Fibroblast of skin of right quadriceps (primary cell): ENCODE results near the gene NBAS.
"Not testable (repeated sequence)": the region's sequence is repeated elsewhere in the genome, so short reads cannot be mapped to it uniquely, and the experiment has no call there.

Experiments used
- DNase-seq: peaks from one replicate; pipeline ENCODE4 v3.0.0-alpha.2; 2013

The NBAS gene

DNA sequence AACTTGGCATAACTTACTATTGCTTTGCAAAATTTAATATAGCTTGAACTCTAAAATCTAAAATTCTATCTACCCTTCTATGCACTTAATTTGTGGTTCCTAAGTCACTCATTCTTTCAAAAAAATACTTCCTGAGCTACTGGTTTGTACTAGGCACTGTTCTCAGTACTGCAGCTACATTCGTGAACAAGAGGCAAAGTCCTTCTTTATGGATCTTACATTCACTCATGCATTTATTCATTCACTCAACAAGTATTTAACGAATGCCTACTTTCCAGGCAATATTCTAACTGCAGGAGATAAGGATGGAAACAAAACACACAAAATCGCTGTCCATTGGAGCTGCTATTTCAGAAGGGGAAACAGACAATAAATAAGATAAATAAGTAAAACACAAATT lies 104.8 kb downstream of the NBAS start:
- no peak for DNase-seq

DNA sequence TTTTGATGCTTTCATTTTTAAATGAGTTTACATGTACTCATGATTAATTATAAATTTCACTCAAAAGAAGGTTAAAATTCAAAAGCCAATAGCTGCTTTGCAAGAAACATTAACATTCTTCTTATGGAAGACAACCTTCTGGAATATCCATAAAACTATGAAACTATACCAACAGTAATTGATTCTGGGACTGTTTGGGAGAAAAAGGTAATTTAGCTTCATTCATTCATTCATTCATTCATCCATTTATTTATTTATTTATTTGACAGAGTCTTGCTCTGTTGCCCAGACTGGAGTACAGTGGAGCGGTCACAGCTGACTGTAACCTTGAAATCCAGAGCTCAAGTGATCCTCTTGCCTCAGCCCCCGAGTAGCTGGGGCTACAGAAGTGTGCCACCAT lies 110.3 kb downstream of the NBAS start:
- DNase-seq: no peak

DNA sequence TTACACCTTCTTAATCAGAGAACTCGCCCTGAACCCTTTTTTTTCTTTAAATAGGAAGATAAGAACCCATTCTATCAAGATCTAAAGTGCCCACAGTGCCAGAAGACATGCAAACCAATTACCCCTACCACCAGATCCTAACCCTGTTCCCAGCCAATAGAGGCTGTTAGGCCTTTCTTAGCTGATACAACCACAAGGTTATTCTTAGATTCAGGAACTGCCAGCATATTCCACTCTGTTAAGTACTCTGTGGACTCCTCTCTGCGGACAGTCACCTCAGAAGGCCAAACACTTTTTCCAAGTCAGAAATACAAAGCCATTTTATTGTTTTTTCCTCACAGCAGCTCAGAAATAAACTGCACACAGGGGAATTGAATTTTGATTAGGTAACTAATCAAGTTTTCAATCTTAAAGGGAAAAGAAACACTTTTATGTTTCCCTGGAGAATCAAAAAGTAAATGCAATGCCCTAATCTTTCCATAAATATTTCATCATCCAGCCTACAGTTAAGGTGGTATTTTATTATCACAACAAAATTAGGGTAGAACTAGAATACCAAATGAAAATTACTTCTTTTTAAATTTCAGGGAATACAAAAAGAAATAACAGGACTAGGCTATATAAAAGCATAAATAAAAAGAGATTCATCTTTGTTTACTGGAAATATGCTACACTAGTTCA lies 111.4 kb downstream of the NBAS start:
- no peak for DNase-seq

DNA sequence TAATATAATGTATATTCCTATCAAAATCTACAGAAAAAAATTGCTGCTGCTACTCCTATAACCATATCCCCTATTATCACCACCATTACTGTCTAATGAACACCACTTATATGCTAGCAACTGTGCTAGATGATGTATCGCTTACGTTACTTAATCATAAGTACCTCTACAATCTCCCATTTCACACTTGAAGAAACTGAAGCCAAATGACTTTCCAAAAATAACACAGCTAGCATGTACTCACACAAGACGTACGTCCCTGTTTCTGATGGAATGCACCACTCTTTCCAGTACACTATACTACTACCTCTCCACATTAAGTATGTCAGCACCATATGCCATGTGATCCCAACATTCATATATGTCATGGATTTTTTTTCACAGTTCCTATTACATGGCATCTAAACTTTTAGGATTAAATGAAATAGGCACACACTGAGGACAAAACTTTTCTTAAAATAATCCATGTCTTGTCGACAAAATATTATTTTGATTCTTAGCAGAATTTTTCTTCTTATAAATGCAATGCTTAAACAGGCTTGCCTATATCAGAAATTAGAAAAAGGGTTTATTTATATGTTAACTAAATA lies 112.8 kb downstream of the NBAS start:
- no peak for DNase-seq

DNA sequence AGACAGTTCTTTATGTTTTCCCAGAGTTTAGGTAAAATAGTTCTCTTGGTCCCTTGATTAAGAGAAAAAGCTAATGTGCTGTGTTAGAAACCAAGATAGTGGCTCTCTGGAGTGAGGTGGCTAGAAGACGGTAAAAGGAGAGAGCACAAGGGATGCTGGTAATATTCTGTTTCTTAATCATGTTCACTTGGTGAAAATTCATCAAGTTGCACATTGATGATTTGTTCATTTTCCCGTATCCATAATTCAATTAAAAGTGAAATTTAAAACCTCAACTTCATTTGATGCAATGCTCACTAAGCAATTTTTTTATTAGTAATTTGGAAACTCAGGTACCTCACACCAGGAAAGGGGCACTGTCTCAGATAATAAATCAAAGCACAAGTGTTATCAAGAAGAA lies 113.8 kb downstream of the NBAS start:
- no peak for DNase-seq

DNA sequence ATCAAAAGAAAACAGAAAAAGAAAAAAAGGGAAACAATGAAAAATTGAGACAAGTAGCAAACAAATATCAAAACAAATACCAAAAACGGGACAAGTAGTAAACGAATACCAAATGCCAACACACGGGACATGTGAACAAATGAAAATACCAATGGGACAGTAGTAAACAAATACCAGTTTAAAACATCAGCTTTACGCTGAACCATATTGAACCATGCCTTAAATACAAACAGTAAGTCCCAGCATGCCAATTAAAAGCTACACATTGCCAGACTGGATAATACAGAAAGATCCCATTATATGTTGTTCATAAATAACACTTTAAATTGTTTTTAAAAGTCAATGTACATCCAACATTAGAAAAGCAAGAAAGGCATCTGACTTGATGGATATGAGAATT lies 114.2 kb downstream of the NBAS start:
- no peak for DNase-seq

DNA sequence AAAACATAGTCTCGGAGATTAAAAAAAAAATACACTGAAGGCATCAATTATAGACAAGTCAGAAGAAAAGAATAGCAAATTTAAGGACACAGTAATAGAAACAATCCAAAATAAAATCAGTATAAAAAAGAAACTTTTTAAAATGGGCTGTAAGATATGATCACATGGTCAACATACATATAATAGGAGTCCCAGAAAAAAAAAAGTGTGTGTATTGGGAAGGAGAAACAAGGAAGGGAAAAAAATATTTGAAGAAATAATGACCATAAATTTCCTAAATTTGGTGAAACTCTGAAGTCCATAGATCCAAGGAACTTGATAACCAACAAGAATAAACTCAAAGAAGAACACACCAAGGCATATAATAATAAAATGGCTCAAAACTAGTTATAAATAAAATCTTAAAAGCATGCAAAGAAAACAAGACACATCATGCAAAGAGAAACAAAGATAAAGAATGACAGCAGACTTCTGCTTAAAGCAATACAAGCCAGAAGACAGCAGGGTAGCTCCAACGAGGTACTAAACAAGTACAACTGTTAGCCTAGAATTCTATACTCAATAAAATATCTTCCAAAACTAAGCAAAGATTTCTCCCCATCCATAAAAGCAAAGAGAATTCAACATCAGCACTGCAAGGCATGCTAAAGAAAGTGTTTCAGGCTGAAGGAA lies 115.1 kb downstream of the NBAS start:
- DNase-seq: no peak

DNA sequence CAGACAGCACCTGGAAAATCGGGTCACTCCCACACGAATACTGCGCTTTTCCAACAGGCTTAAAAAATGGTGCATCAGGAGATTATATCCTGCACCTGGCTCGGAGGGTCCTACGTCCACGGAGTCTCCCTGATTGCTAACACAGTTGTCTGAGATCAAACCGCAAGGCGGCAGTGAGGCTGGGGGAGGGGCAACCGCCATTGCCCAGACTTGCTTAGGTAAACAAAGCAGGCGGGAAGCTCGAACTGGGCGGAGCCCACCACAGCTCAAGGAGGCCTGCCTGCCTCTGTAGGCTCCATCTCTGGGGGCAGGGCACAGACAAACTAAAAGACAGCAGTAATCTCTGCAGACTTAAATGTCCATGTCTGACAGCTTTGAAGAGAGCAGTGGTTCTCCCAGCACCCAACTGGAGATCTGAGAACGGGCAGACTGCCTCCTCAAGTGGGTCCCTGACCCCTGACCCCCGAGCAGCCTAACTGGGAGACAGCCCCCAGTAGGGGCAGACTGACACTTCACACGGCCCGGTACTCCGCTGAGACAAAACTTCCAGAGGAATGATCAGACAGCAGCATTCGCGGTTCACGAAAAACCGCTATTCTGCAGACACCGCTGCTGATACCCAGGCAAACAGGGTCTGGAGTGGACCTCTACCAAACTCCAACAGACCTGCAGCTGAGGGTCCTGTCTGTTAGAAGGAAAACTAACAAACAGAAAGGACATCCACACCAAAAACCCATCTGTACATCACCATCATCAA lies 121.2 kb downstream of the NBAS start:
- not testable (repeated sequence) for DNase-seq

DNA sequence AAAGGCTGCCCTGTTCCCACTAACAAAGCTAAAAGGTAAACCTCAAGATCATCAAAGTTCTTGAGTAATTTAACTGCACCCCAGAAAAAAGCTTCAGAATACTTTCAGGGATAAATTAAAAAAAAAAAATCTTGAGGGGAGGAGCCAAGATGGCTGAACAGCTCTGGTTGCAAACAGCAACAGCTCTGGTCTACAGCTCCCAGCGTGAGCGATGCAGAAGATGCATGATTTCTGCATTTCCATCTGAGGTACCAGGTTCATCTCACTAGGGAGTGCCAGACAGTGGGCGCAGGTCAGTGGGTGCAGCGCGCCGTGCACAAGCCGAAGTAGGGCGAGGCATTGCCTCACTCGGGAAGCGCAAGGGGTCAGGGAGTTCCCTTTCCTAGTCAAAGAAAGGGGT lies 121.8 kb downstream of the NBAS start:
- DNase-seq: not testable (repeated sequence)

DNA sequence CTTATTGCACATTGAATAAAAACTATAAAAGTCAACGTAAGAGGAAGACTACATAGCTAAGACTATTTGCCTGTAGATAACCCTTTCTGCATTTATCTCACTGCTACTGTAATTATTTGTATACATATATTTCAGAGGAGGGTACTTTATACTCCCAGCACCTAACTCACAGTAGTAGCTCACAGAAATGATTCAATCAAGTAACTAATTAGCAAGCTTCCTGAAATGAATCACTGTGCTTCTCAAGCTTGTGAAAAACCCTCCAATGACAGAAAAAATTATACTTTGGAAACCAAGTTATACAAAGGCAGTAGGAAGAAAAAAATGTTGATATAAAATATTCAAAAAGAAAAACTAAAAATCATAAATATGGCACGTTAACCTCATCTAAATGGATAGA lies 124.9 kb downstream of the NBAS start:
- peak; percentile 3 for DNase-seq

DNA sequence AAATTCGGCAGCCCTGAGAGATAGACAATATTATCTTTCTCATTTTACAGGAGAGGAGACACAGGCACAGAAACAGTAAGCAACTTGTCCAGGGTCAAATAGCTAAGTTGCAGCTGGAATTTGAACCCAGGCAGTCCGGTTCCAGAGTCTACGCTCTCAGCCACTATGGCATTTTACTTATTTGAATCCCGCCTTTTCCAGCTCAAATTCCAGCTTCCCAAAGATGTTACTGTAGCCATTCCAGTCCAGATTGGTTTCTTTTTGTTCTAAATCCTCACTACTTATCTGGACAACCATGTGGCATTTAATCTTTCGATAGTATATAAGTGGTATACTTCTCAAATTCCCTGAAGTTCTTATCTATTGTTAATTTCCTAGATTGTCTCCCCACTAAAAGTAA lies 125.7 kb downstream of the NBAS start:
- no peak for DNase-seq

DNA sequence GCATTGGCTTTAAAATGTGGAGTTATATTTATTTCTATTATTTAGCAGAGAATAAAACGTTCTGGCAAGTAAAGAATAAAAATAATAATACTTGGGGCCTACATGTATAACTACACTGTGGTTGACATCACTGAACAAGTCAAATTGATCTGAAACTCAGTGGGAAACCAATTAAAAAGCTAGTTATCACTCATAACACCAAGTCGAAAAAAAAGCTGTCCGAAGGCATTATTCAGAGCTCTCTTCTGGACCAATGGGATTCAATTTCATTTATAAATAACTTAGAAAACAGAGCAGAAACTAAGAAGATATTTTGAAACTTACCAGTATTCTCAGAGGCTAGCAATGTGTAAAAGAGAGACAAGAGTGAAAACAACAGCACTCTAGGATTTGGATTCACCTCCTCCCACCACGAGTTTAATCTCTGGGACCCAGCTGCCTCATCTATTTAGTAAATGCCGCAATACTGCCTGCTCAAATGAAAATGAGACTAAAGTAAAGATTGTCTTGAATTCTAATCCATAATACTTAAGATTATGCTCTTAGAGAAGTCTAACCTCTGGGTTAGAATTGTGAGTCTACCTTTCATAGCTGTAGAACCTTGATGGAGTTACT lies 128.4 kb downstream of the NBAS start:
- DNase-seq: no peak

DNA sequence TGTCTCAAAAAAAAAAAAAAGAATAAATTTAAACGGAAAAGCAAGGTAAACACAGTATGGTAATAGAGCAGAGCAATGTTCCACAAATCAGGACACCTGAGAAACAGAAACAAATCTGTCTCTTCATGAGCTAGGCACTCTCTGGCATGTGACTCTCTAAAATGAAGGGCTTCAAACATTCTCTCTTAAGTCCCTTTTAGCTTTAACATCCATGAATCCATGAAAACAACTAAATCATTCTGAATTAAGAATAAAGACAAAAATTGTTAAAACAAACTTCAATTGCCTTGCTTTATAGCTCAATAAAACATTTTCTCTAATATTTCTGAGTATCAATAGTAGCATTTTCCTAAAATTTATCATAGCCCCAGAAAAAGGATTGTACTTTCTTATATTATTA lies 132.1 kb downstream of the NBAS start:
- no peak for DNase-seq

DNA sequence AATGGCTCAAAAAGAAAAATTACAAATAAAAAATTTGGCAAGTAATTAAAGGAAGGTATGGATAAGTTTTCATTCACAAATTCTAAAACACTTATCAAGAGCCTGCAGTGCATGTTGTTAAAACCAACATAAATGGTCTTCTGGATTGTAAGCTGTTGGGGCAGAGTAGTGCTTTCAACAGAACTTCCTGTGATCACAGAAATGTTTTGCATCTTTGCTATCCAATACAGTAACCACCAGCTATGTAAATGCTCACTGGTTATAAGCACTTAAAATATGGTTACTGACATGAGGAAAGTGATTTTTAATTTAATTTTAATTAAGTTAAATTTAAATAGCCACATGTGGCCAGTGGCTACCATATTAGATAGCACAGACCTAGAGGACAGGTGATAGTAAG lies 133.1 kb downstream of the NBAS start:
- DNase-seq: no peak

DNA sequence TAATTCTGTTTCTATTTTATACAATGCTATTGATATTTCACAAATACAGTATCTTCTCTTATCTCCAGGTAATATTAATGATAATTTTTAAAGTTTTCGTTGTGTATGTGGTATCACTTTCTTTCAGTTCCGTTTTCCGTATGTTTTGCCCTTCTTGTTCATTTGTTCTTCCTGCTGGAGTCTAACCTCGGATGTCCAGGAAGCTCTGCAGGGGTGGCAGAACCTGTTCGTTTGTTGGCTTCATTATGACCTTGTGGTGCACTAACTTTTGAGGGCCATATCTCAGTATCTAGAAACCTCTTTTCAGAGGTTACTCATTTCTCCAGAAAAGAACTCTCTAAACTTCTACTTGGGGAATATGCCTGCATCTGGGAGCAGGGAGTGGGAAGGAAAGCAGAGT lies 134.5 kb downstream of the NBAS start:
- no peak for DNase-seq

DNA sequence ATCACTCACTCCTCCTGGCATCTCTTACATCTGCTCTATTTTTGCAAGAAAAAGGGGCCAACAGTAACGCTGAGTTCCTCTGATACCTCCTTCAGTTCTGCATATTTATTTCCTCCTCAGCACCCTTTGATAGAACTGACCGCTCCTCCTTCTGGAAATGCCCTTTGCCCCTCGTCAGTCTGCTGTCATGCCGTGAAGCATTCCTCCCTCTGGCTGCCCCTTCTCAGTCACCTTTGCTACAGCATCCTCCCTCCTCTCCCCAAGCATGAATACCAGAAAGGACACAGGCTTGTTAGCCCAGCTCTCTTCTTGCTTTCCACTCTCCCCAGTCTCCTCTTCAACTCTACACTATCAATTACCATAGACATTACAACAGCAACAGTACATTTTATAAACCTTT lies 135.4 kb downstream of the NBAS start:
- DNase-seq: no peak

DNA sequence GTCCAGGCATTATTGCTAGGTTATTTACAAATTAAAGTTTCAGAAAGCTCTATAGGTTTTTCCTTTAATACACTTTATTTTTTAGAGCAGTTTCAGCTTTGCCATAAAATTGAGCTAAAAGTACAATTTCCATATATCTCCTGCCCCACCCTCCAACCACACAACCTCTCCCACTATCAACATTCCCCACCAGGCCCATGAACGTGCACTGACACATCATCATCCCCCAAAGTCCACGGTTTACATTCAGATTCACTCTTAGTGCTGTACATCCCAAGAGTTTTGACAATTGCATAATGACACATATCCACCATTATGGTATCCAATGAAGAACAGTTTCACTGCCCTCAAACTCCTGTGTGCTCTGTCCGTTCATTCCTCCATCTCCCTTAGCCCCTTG lies 139.4 kb downstream of the NBAS start:
- no peak for DNase-seq

DNA sequence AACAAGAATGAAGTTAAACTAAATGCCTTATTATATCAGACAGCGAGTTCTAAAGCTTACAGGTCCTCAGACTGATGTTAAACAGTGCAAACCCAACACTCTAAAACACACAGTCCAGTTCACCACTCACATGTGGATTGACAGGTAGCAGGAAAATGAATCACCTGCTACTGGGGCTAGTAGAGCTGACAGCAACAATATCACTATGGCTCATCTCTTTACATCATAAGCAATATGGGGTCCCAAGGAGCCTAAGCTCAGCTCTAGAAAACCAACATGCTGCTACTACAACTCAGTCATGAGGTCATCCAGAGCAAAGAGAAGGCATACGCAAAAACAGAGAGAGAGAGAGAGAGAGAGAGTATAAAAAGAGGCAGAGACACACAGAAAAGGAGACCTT lies 145.4 kb downstream of the NBAS start:
- DNase-seq: no peak

DNA sequence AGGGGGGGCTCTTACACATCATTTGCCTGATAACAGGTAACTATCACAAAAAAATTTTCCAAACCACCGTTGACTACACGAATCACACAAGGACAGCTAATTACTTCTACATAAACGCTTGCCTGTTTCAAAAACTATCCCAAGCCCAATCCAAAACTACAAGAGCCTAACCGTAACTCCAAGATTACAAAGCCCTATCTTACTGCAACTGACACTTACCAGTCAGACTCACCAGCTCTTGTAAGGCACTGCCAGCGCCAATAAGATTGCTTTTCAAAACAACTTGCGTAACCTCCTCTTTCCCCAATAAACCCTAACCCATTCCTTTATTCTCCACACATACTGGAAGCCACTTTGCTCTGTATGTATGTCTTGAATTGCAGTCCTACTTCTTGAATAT lies 148.4 kb downstream of the NBAS start:
- DNase-seq: no peak

DNA sequence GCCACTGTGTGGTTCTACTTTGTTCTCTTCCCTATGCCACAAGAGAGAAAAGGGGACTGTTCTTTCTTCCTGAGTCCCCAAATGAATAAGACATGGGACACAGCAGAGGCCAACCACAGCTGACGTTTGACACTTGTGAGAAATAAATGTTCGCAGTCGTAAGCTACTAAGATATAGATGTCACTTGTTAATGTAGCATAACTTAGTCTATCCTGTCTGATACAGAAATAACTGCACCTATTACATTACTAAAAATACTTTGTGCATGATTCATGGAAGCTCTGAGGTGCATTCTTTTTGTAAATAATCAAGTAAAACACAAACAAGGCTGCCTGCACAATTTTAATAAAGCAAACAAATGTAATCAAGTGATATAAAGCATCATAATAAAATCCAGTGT lies 148.8 kb downstream of the NBAS start:
- no peak for DNase-seq

DNA sequence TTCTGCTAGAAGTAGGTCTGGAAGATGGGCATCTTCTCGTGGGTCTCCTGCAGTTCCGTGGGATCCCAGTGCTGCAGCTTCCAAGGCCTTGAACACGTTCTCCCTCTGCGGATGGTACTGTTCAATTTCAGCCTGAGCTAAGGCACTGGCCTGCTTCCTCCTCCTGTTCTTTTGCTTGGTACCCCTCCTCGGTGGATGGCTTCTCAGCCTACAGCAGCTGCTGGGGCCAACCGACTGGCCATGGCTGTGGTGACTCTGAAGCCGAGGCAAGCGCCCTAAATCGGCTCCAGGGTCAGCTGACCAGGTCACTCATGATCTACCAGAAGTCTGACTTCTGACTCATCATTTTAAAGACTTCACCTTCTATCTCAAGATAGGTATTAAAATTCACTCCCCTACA lies 150.2 kb downstream of the NBAS start:
- DNase-seq: no peak

DNA sequence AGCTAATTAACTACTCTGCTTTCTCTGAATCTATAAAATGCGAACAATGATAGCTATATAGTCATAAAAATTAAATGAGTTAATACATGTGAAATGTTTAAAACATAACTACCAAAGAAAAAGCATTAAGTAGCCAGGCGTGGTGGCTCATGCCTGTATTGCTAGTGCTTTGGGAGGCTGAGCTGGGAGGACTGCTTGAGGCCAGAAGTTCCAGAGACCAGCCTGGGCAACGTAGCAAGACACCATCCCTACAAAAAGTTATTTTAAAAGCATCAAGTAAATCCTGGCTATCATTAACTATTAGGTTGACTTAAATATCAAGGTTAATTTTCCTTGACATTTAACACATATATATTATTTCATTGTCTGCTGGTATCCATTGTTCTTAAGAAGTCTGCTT lies 152.4 kb downstream of the NBAS start:
- no peak for DNase-seq

DNA sequence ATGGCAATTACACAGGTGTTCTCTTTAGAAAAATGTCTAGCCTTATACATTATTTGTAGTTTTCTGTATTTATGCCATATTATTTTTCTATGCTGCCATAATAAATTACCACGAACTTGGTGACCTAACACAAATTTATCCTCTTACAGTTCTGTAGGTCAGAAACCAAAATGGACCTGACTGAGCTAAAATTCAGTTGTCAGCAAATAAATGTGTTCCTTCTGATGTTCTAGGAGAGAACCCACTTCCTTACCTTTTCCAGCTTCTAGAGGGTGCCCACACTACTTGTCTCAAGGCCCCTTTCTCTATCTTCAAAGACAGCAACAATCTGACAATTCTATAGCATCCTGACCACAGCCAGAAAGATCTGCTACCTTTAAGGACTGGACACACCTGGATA lies 153.5 kb downstream of the NBAS start:
- no peak for DNase-seq

DNA sequence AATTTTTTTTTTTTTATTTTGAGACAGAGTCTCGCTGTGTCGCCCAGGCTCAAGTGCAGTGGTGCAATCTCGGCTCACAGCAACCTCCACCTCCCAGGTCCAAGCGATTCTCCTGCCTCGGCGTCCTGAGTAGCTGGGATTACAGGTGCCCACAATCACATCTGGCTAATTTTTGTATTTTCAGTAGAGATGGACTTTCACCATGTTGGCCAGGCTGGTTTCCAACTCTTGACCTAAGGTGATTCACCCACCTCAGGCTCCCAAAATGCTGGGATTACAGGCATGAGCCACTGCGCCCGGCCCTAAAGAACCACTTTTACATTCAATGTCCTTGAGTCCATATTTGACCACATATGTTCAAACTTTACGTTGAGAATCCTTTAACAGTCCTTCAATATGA lies 156.6 kb downstream of the NBAS start:
- DNase-seq: not testable (repeated sequence)
